GM18873 (cell line): ENCODE measurements around the gene TUBD1.
"Not testable (repeated sequence)": the region's sequence is repeated elsewhere in the genome, so short reads cannot be mapped to it uniquely, and the experiment has no call there.

Experiments used
- ATAC-seq: cut with Tn5 transposase; IDR thresholded peaks from one replicate; pipeline ENCODE4 v1.9.1; 2021; ENCODE audit warnings: mild to moderate bottlenecking, moderate library complexity, moderate number of reproducible peaks; ENCODE audit not compliant: unreplicated experiment, low FRiP score

TUBD1 gene

DNA sequence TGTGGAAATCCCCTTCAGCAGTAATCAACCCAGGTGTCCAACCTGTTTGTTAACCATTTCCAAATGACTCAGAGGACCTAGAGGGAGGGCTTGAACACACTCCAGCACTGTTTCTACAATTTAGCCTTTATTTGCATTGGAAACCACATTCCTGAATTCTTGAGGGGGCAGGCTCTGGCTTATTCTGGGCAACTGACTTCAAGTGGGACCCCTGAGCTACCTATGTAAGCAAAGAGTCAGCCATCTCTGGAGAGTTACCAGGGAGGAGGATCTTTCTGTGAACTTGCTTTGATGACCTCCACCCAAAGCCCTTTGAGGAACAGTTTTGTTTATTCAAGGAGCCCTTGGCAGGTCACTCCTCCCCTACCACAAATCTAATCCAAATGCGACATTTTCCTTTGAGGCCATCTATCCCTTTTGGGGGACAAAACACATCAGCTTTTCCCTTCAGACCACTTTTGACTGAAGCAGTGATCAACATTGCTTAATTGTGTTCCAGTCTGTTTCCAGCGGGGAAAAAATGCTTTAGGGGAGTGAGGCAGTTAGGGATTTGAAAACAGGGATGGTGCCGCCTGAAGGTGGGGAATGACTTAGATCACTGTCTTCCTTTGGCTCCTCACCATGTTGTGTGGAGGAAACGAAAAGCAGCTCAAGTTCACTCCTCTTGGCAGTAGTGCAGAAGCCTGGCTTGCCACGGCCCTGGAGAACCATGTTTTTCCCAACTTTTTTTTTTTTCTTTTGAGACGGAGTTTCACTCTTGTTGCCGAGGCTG is 46.2 kb downstream of the TUBD1 start:
- ATAC-seq = peak; percentile 47

DNA sequence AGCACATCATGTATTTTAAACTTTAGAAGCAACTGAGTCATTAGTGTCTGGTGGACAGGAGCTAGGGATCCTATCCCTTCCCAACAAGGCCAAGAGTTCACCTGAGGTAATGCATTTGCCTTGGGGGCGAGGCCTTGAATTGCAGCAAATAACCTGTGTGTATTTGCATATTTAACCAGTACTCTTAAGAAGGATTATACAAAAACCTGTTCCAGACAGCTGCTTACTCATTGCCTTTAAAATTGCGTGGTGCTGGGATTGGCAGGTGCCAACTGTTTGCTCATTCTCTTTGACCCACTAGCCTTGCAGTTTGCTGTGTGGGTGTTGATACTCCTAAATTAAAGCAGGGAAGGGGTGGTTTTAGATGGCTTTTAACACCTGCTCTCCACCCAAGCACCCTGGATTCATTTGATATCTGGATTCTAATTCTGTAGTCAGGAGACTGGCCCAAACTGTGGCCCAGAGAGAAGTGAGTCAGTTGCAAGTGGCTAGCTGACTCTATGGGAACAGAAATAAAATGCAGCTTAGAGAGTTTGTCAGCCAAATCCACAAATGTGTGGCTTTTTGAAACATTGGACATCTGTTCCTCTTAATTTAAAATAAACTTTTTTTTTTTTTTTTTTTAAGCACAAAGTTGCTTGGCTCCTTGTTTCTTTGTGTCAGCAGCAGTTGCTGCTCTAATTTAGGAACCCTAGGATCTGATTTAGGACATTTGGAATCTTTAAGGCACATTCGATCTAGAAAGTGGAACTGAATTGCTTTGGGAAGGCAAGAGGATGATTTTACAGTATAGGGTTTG is 46.9 kb downstream of the TUBD1 start:
- ATAC-seq = no peak

DNA sequence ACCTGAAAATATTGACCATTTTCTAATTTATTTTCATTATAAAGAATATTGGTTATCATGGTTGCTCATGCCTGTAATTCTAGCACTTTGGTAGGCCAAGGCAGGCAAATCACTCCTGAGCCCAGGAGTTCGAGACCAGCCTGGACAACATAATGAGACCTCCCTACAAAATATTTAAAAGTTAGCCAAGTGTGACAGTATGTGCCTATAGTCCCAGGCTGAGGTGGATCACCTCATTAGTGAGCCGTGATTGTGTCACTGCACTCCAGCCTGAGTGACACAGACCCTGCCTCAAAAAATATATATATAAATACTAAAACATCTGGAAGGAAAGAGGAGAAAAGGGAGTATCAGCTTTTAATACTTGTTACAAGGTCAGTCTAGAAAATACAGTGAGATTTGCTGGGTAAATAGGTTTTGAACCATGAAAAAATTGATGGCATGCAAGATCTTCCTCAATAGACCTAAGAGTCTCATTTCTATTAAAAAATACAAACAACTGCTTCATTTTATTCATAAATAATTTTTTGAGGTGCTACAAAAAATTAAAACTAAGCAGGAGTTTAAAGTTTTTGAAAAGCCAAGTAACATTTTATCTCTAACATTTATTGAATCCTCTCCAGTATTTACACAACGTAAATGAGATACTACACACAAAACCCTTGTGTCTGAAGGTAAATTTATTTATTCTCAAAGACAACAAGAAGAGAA is 47.7 kb downstream of the TUBD1 start:
- no peak for ATAC-seq

DNA sequence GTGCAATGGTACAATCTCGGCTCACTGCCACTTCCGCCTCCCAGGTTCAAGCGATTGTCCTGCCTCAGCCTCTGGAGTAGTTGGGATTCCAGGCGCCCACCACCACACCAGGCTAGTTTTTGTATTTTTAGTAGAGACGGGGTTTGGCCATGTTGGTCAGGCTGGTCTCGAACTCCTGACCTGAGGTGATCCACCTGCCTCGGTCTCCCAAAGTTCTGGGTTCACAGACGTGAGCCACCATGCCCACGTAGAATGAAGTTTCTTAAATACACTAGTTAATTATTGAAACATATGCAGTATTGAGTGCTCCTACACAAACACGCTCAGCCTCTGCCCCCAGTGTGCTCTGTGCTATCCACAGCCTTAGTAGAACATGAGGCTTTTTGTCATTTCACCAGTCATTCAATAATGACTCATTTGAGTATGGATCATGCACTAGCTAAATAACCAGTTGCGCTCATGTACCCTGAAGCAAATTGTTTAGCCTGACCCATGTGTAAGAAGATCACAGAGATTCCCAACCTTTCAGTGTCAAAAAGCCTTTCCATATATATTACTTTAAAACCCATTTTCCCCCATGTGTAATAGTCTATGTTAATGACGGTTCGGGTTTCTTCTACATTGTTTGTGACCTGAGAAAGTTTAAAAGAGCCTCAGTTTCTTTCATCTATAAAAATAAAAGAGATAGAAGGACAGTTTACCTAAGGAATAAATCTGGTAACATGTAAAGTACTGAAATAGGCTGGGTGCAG is 49.7 kb downstream of the TUBD1 start:
- ATAC-seq = no peak

DNA sequence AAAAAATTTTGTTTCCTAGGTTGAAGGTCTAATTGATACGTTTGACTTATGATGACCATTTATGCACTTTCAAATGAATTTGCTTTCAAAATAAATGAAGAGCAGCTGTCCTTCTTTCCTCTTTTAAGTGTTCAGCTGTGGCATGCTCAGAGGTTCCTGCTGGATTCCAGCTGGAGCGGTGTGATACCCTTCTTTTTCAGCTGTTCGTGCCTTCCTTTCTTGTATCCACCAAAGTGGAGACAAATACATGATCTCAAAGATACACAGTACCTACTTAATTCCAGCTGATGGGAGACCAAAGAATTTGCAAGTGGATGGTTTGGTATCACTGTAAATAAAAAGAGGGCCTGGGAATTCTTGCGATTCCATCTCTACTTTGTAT is 50.9 kb downstream of the TUBD1 start:
- ATAC-seq = not testable (repeated sequence)

DNA sequence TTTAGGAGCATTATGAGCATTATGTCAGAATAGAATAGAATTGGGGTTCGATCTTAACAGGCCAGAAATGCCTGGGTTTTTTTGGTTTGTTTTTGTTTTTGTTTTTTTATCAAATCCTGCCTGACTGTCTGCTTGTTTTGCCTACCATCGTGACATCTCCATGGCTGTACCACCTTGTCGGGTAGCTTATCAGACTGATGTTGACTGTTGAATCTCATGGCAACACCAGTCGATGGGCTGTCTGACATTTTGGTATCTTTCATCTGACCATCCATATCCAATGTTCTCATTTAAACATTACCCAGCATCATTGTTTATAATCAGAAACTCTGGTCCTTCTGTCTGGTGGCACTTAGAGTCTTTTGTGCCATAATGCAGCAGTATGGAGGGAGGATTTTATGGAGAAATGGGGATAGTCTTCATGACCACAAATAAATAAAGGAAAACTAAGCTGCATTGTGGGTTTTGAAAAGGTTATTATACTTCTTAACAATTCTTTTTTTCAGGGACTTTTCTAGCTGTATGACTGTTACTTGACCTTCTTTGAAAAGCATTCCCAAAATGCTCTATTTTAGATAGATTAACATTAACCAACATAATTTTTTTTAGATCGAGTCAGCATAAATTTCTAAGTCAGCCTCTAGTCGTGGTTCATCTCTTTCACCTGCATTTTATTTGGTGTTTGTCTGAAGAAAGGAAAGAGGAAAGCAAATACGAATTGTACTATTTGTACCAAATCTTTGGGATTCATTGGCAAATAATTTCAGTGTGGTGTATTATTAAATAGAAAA is 51.5 kb downstream of the TUBD1 start:
- not testable (repeated sequence) for ATAC-seq

DNA sequence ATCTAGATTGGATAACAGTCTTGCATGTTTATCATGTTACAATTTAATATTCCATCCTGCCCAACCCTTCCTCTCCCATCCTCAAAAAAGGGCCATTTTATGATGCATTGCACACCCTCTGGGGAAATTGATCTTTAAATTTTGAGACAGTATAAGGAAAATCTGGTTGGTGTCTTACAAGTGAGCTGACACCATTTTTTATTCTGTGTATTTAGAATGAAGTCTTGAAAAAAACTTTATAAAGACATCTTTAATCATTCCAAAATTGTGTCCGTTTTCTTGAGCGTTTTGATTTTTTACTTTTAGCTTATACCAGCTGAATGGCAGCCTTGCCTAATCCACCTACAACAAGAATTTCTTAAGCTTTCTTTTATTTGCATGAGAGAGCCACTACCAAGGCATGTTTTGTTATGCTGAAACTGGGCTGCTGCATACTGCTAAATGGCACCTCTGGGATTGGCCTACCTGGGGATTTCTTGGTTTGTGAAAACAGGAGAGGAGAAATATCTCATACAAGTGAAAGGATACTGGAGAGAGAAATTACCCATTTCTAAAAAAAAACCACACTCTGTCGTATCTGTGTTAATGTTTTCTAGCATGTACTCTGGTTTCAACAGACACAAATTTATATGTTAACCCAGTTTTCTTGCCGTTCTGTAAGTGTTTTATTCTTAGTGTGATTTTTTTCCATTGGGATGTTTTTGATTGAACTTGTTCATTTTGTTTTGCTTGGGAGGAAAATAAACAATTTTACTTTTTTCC is 52.2 kb downstream of the TUBD1 start:
- no peak for ATAC-seq

DNA sequence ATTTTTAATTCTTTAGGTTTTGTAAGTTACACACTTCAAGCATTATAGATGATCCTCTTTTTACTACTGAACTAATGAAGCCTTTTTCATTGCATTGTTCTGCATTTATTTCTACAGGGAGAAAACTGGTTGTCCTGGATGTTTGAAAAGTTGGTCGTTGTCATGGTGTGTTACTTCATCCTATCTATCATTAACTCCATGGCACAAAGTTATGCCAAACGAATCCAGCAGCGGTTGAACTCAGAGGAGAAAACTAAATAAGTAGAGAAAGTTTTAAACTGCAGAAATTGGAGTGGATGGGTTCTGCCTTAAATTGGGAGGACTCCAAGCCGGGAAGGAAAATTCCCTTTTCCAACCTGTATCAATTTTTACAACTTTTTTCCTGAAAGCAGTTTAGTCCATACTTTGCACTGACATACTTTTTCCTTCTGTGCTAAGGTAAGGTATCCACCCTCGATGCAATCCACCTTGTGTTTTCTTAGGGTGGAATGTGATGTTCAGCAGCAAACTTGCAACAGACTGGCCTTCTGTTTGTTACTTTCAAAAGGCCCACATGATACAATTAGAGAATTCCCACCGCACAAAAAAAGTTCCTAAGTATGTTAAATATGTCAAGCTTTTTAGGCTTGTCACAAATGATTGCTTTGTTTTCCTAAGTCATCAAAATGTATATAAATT is 53.0 kb downstream of the TUBD1 start:
- ATAC-seq = no peak

DNA sequence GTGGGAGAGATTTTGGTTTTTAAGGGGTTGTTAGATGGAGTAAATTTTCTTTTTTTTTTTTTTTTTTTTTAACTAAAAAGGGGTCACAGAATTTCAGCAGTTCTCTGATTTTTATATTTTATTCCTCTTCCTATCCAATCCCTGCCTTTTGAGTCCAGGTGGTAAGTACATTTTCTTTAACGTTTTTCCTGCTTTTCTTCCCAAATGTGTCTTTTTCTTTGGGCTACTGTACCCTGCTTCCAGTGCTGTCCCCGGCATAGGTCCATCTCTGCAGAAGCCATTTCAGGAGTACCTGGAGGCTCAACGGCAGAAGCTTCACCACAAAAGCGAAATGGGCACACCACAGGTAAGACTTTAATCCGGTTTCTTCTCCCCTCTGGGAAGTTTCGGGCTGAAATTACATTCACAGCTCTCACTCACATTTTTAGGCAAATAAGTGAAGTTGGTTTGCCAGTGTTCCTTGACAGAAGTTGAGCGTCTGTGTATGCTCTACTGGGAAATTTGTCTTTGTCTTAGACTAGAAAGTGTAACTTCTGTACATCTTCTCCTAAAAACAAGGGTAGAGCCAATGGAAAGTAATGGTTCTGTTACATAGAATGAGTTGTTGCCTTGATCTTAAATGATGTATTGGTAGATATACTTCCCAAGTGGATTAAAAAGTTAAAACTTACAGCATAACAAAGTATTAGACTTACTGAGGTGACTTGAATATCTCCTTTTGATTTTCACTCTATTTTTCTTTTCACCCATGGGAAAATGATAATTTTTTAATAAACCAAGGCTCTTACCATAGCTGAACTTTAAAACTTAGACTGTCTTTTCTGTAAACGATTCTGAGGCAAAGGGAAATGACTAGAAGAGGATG is 54.5 kb downstream of the TUBD1 start:
- no peak for ATAC-seq

DNA sequence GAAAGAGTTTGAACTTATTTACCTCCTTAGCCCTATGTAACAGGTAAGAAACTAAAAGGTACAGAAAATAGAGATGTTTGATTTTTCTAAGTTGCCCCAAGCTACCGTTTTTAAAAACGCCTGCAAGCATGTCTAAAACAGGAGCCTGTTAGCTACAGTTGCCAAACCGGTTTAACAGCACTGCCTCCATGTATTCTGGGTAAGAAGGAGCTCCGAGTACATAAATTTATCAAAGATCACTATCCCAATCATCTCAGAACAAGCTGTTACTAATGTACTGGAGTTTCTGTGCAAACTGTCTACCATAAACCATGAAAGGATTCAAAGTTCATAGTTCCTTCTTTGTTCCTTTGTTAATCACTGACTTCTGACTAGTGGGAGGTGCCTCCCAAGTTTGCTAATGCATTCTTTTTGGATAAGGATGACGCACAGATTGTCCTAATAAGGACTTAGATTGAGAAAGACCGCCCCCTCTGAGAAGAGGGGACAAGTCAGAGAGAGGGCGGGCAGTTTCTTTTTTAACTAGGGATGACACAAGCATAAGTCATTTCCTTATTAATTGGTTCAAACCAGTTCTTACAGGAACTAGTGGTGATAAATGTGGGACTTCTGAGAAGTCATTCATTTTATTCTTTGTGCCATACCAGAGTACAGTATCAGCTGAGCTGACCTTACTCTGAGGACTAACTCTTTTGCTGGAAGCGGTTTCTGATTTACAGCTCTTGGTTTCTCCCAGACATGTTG is 55.3 kb downstream of the TUBD1 start:
- peak; percentile 72 for ATAC-seq

DNA sequence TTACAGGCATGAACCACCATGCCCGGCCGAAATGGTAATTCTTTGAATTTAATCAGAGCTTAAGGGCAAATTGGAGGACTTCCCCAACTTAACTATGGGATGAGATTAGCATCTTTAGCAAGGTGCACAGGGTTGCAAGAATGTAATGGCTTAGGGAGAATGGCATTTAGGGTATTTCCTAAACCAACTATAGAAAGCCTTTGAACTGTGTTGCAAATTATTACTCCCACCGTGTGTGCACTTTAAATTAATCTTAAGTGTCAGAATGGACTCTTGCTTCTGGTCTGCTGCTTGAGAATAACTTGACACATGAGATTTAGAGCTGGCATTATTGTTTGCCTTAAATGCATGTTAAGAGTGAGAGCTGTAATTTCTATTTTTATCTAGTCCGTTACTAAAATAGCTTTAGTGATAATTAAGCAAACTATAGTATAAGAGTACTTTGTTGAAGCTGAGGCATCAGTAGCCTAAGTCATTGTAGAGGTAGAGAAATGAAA is 59.8 kb downstream of the TUBD1 start:
- ATAC-seq = no peak

DNA sequence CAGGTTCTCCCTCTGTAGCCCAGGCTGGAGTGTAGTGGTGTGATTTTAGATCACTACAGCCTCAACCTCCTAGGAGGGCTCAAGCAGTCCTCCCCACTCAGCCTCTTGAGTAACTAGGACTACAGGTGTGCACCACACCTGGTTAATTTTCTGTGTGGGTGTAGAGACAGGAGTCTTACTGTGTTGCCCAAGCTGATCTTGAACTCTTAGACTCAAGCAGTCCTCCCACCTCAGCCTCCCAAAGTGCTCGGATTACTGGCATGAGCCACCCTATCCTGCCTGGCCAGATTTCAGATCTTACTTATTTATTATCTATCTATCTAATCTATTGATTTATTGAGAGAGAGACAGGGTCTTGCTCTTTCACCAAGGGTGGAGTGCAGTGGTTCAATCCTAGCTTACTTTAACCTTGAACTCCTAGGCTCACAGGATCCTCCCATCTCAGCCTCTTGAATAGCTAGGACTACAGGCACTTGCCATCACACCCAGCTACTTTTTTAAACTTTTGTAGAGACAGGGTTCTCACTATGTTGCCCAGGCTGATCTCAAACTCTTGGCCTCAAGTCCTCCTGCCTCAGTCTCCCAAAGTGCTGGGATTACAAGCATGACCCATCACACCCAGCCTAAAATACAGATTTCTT is 61.8 kb downstream of the TUBD1 start:
- no peak for ATAC-seq

DNA sequence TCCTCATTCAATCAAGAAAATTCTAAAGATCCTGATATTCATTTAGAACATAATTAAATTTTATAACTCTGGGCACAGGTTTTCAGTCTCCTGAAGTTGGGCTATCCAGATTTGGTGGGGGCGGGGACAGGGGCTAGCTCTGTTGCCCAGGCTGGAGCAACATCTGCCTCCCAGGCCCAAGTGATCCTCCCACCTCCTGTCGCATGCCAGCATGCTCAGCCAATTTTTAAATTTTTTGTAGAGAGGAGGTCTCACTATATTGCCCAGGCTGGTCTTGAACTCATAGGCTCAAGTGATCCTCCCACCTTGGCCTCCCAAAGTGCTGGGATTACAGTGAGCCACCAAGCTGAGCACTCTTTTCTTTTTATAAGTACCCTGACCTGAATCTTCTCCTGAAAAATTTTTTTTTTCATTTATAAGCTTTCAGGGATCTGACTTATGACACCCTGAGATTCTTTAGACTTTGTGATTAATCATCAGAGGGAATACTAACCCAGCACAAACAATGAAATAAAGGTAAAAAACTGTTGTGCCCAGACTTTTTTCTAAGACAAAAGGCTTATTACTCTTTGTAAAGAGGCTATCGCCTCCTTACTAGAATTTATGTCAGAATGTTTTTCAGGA is 62.6 kb downstream of the TUBD1 start:
- no peak for ATAC-seq

DNA sequence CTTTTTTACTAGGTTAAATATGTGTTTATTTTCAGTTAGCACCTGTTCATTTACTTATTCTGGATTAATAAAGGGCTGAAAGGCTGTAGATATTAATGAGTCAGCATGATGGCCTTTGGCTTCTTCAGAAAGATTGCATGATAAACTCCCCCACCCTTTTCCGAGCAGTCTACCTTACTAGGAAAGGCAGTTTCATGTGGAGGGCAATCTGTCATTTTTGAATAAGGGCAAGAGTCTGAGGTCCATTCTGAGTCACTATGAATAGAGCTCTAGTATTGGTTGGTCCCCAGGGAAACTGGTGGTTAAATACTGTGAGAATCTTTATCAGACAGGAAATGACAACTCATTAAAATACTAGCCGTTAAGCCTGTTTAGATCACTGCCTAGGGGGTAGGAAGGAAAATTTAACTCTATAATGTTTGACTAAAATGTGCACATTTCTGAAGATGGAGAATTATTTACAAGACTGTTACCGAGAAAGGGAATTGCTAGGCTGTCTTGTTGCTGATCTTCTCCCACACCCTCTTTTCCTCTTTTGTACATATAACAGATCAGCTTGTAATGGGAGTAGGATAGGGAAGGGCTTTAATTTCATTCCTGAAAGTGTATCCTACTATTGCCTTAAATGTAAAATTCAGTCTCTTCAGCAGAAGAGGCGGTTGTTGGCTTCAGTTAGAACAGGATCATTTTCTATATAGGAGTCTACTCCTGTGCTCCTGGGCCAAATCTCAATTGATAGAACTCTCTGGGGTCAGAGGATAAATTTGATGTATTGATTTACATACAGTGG is 63.3 kb downstream of the TUBD1 start:
- peak; percentile 60 for ATAC-seq

DNA sequence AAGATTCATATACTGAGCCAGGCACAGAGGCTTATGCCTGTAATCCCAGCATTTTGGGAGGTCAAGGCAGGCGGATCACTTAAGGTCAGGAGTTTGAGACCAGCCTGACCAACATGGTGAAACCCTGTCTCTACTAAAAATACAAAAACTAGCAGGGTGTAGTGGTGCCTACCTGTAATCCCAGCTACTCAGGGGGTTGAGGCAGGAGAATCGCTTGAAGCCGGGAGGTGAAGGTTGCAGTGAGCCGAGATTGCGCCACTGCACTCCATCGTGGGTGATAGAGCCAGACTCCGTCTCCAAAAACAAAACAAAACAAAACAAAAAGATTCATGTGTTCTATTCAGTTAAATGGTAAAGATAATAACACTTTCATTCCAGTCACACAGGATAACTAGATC is 63.9 kb downstream of the TUBD1 start:
- ATAC-seq = not testable (repeated sequence)
